ENCODE measurements around the gene PCDH9.
A peak's percentile ranks its signal among the peaks of the same experiment; 100 is the strongest.

PCDH9 gene

DNA sequence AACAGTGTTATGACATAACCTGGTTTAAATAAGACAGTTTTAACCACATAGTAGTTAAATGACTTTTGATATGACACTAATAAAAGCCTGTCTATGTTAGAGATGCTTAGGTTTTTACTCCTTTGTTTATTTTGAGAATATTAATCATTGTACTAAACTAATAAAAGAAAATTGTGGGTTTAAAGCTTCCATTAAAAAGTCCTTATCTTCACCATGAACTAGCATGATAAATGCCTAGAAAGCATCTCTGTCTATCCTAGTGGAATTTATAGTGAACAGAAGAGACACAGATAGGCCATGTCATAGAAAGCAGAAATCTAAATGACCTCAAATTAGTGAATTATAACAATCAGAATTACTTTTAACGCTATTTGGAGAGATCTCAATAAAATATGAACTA, 255.2 kb downstream of the PCDH9 start:
- Histone ChIP-seq H3F3A (ENCODE audit: low read depth) (no peaks in the 10 kb centered on the region), H2AFZ (ENCODE audit: low read length) (no peak overlapping the region), H3K4me2 (ENCODE audit: low read depth, low read length, poor library complexity, severe bottlenecking) (no peak overlapping the region), H3K9me2 (replicated peaks; ENCODE audit: low read depth, low read length) (no peaks in the 10 kb centered on the region), H3K9ac (ENCODE audit: low read depth, low read length, poor library complexity, severe bottlenecking) (no peak overlapping the region), H3K36me3 (ENCODE audit: insufficient read depth, low read length) (no peaks in the 10 kb centered on the region), H3K79me2 (ENCODE audit: insufficient read depth, low read length) (no peaks in the 10 kb centered on the region), H3K4me1 (ENCODE audit: insufficient read depth, low read length, poor library complexity, severe bottlenecking) (no peaks in the 10 kb centered on the region), H3K9me3 (ENCODE audit: insufficient read depth, low read depth, low read length) (no peaks in the 10 kb centered on the region), H3K4me3 (ENCODE audit: low read length, poor library complexity, severe bottlenecking) (no peak overlapping the region), H4K20me1 (ENCODE audit: insufficient read depth, low read length, poor library complexity, severe bottlenecking) (no peaks in the 10 kb centered on the region), H3K27me3 (ENCODE audit: insufficient read depth, low read length, poor library complexity, severe bottlenecking) (no peaks in the 10 kb centered on the region)
- TF ChIP-seq EZH2phosphoT487 (IDR thresholded peaks at IDR 0.05; ENCODE audit: borderline replicate concordance), result no peak
- TF ChIP-seq, protein P1, sequence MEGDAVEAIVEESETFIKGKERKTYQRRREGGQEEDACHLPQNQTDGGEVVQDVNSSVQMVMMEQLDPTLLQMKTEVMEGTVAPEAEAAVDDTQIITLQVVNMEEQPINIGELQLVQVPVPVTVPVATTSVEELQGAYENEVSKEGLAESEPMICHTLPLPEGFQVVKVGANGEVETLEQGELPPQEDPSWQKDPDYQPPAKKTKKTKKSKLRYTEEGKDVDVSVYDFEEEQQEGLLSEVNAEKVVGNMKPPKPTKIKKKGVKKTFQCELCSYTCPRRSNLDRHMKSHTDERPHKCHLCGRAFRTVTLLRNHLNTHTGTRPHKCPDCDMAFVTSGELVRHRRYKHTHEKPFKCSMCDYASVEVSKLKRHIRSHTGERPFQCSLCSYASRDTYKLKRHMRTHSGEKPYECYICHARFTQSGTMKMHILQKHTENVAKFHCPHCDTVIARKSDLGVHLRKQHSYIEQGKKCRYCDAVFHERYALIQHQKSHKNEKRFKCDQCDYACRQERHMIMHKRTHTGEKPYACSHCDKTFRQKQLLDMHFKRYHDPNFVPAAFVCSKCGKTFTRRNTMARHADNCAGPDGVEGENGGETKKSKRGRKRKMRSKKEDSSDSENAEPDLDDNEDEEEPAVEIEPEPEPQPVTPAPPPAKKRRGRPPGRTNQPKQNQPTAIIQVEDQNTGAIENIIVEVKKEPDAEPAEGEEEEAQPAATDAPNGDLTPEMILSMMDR (conservative IDR thresholded peaks at IDR 0.05; ENCODE audit: low read length), result no peak

DNA sequence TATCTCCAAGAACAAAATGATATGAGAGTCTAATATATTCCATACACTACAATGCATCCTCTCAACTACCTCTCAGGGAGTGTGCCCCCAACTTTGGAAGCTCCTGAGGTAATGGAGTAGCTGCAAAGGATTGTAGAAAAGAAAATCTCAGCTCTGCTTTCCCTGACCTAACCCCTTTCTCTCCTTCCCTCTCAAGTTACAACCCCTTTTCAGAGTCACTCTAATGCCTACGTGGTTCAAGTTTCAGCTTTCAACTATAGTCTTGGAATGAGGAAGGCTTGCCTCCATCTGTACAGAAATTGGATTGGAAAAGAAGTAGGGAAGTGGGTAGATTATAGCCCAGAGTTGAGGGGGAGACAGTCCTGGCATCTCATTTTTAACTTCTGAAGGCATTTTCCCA, 256.0 kb downstream of the PCDH9 start:
- Histone ChIP-seq H4K20me1 (ENCODE audit: insufficient read depth, low read length, poor library complexity, severe bottlenecking) (no peaks in the 10 kb centered on the region), H2AFZ (ENCODE audit: low read length) (no peak overlapping the region), H3K27me3 (ENCODE audit: insufficient read depth, low read length, poor library complexity, severe bottlenecking) (no peaks in the 10 kb centered on the region), H3K4me3 (ENCODE audit: low read length, poor library complexity, severe bottlenecking) (no peak overlapping the region), H3K9me2 (replicated peaks; ENCODE audit: low read depth, low read length) (no peaks in the 10 kb centered on the region), H3K4me1 (ENCODE audit: insufficient read depth, low read length, poor library complexity, severe bottlenecking) (no peaks in the 10 kb centered on the region), H3F3A (ENCODE audit: low read depth) (no peaks in the 10 kb centered on the region), H3K4me2 (ENCODE audit: low read depth, low read length, poor library complexity, severe bottlenecking) (no peak overlapping the region), H3K36me3 (ENCODE audit: insufficient read depth, low read length) (no peaks in the 10 kb centered on the region), H3K9me3 (ENCODE audit: insufficient read depth, low read depth, low read length) (no peaks in the 10 kb centered on the region), H3K9ac (ENCODE audit: low read depth, low read length, poor library complexity, severe bottlenecking) (no peak overlapping the region), H3K79me2 (ENCODE audit: insufficient read depth, low read length) (no peaks in the 10 kb centered on the region)
- no peak for TF ChIP-seq EZH2phosphoT487 (IDR thresholded peaks at IDR 0.05; ENCODE audit: borderline replicate concordance)
- TF ChIP-seq, protein P1 (conservative IDR thresholded peaks at IDR 0.05; ENCODE audit: low read length), result no peak

DNA sequence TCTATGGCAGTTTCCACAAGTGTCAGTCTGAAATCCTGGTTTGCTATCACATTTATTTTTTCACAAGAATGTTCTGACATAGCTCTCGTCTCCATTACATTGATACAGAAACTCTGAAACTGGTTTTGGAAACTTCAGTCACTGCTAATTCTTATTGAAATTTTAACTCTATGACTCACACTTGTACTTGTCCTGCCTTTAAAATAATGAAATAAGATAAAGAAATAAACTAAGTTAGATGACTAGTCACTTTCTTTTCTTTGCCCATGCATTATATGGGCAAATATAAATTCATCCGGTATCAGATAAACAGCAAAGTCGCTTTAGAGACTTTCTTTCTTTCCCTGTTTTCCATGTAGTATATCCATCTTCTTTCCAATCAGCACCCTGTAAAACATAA, 257.5 kb downstream of the PCDH9 start:
- H3K79me2 ChIP-seq (ENCODE audit: insufficient read depth, low read length), result no peaks in the 10 kb centered on the region
- no peak for TF ChIP-seq EZH2phosphoT487 (IDR thresholded peaks at IDR 0.05; ENCODE audit: borderline replicate concordance)
- TF ChIP-seq, protein P1 (conservative IDR thresholded peaks at IDR 0.05; ENCODE audit: low read length), result no peak
- H3K9me3 ChIP-seq (ENCODE audit: insufficient read depth, low read depth, low read length), result no peaks in the 10 kb centered on the region
- H3K4me1 ChIP-seq (ENCODE audit: insufficient read depth, low read length, poor library complexity, severe bottlenecking), result no peaks in the 10 kb centered on the region
- no peak overlapping the region for H3K9ac ChIP-seq (ENCODE audit: low read depth, low read length, poor library complexity, severe bottlenecking)
- H3K4me2 ChIP-seq (ENCODE audit: low read depth, low read length, poor library complexity, severe bottlenecking), result no peak overlapping the region
- H3K9me2 ChIP-seq (replicated peaks; ENCODE audit: low read depth, low read length), result no peaks in the 10 kb centered on the region
- H3F3A ChIP-seq (ENCODE audit: low read depth), result no peaks in the 10 kb centered on the region
- H4K20me1 ChIP-seq (ENCODE audit: insufficient read depth, low read length, poor library complexity, severe bottlenecking), result no peaks in the 10 kb centered on the region
- peak overlapping the region; percentile 38; the same call in 1 of the 2 replicates for H2AFZ ChIP-seq (ENCODE audit: low read length)
- no peaks in the 10 kb centered on the region for H3K36me3 ChIP-seq (ENCODE audit: insufficient read depth, low read length)
- no peaks in the 10 kb centered on the region for H3K27me3 ChIP-seq (ENCODE audit: insufficient read depth, low read length, poor library complexity, severe bottlenecking)
- H3K4me3 ChIP-seq (ENCODE audit: low read length, poor library complexity, severe bottlenecking), result no peak overlapping the region

All from Loucy (cell line).